Fibroblast of skin of left quadriceps (primary cell): ENCODE data around the gene ISG20.
A peak's percentile ranks its signal among the peaks of the same experiment; 100 is the strongest.
"Not testable (repeated sequence)": the region's sequence is repeated elsewhere in the genome, so short reads cannot be mapped to it uniquely, and the experiment has no call there.

ENCODE experiments used
- DNase-seq, 2 experiments: peaks; one replicate each; pipeline ENCODE4 v3.0.0-alpha.2; 2013; ENCODE audit warnings: low read depth in 2 of 2

Gene ISG20

GRCh38 chr15:88636050-88636449 lies 2.8 kb upstream of the ISG20 start:
- DNase-seq = no peak

GRCh38 chr15:88636654-88637053 lies 2.2 kb upstream of the ISG20 start:
- DNase-seq = no peak

GRCh38 chr15:88637436-88637835 lies 1.4 kb upstream of the ISG20 start:
- no peak for DNase-seq

DNA sequence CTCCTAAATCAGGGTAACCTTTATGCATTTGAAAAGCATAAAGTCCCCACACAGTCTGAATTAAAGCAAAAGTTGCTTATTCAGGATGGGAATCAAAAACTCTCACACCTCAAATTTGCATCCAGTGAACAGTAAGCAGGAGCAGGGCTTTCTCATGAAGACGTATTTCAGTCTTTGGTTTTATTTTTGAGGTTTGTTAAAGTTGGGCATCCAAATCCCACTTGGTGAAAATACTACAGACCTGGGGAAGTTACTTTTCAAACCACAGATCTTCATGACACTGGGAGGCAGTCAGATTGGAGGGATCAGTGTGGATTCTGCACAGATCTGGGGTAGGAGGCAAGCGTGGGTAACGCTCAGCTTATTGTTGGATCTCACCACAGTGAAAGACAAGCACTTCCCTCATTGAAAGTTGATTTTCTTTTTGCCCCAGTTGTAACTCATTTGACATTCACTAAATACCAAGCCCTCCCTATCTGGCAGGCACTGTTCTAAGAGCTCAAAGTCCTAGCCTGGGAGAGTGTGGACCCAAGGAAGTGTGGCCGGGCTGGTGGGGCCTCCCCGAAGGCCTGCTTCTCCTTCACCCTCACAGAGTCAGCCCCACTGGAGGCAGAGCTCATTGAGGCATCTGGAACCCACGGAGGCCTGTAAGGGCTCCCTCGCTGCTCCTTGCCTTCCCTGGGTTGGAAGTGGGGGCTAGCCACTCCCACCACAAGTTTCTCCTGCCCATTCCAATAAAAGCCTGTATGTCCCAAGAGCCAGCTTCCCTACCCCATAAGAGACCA lies 783 bp upstream of the ISG20 start:
- DNase-seq = no peak

DNA sequence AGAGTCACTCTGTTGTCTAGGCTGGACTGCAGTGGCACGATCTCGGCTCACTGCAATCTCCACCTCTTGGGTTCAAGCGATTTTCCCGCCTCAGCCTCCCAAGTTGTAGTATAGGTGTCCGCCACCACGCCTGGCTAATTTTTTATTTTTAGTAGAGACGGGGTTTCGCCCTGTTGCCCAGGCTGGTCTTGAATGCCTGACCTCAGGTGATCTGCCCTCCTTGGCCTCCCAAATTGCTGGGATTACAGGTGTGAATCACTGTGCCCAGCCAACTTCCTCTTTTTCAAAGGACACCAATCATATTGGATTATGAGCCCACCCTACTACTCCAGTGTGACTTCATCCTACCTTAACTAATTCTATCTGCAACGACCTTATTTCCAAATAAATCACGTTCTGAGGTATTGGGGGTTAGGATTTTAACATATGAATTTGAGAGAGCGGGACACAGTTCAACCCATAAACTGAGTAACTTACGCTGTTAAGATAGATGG lies 3.2 kb downstream of the ISG20 start:
- DNase-seq = no peak

DNA sequence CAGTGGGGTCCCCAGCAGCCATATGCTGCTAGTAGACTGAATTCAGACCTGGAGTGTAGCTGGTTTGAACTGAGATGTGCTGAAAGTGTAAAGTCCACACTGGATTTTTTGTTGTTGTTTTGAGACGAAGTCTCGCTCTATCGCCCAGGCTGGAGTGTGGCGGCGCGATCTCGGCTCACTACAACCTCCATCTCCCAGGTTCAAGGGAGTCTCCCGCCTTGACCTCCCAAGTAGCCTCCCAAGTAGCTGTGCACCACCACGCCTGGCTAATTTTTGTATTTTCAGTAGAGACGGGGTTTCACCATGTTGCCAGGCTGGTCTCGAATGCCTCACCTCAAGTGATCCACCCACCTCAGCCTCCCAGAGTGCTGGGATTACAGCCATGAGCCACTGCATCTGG lies 3.7 kb downstream of the ISG20 start:
- DNase-seq = not testable (repeated sequence)

DNA sequence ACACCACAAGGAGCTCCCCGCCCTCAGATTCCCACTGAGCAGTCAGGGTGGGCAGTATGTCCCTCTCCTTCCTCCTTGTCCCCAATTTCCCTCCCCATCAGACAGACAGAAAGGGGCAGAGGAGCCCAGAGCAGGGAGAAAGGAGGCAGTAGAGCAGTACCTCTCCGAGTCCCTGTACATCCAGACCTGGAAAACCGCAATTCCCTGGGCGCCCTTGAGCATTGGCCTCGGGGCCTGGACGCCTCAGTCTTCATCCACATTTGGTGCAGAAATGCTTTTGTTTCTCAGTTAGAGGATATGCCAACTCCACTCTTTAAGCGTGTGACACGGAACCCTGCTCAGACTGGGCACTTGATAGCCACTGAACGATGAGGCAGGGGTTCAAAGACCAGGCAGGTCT lies 5.9 kb downstream of the ISG20 start:
- no peak for DNase-seq

- DNase-seq = no peak
Measured at GRCh38 chr15:88645171-88646087, 6.6 kb downstream of the ISG20 start.

DNA sequence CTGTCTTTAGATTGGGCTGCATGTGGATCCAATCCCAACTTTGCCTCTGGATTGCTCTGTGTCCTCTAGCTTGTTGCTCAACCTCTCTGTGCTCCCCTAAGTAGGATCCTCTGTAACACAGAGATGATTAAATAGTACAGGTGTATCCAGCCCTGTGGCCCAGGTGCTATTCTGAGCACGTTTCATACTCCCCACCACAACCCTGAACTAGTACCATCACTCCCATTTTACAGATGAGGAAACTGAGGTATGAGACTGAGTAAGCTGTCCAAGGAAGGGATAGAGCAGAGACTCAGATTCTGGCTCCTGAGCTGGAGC lies 7.2 kb downstream of the ISG20 start:
- no peak for DNase-seq

GRCh38 chr15:88646951-88647350 lies 8.1 kb downstream of the ISG20 start:
- no peak for DNase-seq

- no peak for DNase-seq
Measured at GRCh38 chr15:88647351-88648105, 8.7 kb downstream of the ISG20 start.

- no peak for DNase-seq
Measured at GRCh38 chr15:88648357-88649214, 9.8 kb downstream of the ISG20 start.

GRCh38 chr15:88649286-88649733 lies 10.5 kb downstream of the ISG20 start:
- peak; percentile 85 to 86 for DNase-seq

GRCh38 chr15:88649753-88650551 lies 11.1 kb downstream of the ISG20 start:
- no peak for DNase-seq

DNA sequence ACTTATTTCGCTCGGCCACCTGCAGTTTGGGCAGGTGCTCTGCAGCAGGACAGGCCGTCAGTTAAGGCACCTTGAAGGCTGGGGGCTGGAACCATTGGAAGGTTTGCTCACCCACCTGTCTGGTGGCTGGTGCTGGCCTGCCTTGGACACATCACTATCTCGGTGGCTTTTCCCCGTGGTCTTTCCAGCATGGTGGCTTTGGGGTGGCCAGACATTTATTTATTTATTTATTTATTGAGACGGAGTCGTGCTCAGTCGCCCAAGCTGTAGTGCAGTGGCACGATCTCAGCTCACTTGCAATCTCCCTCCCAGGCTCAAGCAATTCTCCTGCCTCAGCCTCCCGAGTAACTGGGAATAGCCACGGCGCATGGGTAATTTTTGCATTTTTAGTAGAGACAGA lies 11.7 kb downstream of the ISG20 start:
- no peak for DNase-seq

- no peak for DNase-seq
Measured at GRCh38 chr15:88651136-88651732, 12.4 kb downstream of the ISG20 start.

DNA sequence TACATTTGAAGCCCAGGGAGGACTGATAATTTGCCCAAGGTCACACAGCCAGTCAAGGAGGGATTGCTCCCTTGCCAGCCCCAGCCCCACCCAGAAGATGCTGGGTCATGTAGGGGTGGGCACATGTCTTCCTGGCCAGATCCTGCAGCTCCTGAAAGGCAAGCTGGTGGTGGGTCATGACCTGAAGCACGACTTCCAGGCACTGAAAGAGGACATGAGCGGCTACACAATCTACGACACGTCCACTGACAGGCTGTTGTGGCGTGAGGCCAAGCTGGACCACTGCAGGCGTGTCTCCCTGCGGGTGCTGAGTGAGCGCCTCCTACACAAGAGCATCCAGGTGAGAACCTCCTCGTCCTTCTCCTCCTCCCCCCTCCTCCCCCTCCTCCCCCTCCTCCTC lies 13.2 kb downstream of the ISG20 start:
- DNase-seq = no peak

GRCh38 chr15:88652456-88653199 lies 13.8 kb downstream of the ISG20 start:
- DNase-seq = no peak
